ENCODE results near the gene LRRC51.

Gene LRRC51

DNA sequence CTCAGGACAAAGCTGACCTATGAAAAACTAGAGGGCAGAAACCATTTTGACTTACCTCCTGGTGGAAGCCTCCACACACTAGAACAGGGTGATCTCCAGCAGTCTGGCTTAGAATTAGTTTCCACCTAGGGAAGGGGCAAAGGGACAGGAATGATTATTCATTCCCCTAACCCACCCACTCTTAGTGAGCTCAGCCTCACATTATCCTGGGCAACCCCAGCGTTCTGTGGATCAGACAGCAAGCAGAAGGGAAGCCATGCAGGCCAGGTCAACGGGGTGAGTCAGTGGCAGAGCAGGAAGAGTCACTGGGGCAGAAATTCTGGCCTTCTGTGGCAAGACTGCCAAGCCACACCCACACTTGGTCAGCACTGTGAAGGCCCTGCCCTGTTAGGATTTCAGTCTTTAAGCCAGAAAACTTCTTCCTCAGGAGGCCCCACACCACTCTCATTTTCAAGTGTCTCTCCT lies 10.8 kb upstream of the LRRC51 start:
- DNase-seq (ENCODE audit: extremely low read depth in 1 of 2, low read depth in 1 of 2), result no peak

DNA sequence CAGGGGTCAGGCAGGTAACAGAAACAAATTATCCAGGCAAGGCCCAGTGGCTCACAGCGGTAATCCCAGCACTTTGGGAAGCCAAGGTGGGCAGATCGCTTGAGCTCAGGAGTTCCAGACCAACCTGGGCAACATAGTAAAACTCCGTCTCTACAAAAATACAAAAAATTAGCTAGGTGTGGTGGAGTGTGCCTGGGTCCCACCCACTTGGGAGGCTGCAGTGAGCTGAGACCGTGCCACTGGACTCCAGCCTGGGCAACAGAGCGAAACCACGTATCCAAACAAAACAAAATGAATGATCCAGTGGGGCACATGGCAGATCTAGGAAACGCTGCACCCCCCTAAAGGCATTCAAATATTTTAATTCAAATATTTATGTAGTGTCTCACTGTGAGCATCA lies 10.2 kb upstream of the LRRC51 start:
- no peak for DNase-seq (ENCODE audit: extremely low read depth in 1 of 2, low read depth in 1 of 2)

DNA sequence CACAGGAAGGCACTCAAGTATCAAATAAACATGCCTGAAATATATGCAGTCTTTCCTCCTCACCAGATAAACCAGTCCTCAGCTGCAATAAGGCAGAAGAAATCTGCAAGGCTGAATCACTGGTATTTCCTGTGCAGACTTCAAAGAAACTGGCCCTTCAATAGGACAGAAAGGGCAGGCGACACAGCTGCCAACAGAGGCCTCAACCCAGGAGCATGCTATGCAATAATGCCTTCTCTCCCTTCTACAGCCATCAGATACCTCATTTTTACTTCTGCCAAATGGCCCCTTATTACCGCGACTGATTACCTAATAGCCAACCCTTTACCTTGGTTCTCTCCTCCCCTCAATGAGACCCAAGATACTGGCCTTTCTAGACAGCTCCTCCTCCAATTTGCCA lies 8.3 kb upstream of the LRRC51 start:
- no peak for DNase-seq (ENCODE audit: extremely low read depth in 1 of 2, low read depth in 1 of 2)

DNA sequence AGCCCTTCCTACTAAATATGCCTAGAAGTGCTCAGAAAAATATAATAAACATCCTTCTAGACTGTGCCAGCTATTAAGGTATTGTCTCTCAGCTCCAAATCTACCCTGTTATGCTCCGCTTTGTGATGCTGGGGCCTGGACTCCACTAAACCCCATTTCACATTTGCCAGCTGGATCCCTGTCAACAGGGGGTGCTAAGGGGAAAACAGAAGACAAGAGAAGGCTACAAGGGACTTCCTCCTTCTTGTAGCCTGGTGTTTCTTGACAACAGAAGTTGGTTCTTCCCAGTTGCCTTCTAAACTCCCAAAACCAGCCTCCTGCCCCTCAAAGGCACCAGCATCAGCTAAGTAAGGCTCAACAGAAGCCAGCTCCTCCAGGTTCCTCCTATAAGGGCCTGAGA lies 5.5 kb upstream of the LRRC51 start:
- no peak for DNase-seq (ENCODE audit: extremely low read depth in 1 of 2, low read depth in 1 of 2)

DNA sequence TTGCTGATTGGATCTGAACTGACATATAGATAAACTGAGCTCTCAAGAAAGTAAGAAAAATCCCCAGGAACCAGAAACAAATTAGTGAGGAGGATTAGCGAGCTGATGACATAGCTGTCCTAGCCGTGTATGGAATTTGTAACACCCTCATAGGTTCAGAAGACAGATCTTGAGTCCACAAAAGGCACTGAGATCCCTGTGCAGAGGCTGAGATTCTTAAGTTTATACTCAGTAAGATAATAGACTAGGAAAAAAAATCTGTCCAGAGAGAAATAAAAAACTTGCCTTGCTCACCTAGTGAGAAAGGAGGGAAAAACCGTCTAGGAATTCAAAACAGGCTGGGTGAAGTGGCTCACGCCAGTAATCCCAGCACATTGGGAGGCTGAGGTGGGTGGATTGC lies 4.9 kb upstream of the LRRC51 start:
- no peak for DNase-seq (ENCODE audit: extremely low read depth in 1 of 2, low read depth in 1 of 2)

DNA sequence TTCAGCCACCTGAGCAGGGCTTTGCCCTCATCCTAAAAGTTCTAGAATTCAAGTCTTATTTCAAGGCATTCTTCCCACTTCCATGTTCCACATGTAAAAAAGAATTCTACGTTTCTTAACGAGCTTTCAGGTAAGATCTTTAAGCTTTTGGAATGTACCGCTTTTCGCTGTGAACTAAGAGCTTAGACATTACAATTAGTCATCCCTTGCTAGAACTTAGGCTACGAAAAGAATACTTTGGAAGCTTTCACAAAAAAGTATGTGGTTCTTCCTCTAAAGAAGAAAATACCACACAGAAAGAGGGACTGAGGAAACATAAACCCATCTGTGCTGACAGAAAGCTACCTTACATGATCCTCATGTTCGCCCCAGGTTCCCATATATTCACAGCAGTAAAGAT lies 2.2 kb upstream of the LRRC51 start:
- no peak for DNase-seq (ENCODE audit: extremely low read depth in 1 of 2, low read depth in 1 of 2)

DNA sequence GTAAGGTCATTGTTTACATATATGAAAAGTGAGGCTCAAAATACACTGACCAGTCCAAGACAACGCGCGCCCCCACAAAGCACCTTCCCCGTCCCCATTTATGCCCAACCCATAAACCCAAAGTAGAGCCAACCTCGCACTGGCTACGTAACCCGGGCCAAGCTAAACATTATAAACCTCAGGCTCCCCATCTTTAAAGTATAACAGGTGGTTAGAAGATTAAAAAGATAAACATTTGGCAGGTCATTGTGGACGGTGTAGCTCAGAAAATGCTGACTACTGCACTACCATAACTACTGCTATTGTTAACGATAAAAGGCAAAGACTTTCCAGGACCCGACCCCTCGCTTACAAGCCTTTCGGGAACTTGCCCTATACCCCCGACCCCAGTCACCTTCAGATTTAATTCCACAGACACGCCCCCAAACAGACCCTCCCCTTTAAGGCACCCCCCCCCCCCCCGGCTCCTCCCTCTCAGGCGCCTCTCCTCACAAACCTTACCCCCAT lies 778 bp upstream of the LRRC51 start:
- no peak for DNase-seq (ENCODE audit: extremely low read depth in 1 of 2, low read depth in 1 of 2)

DNA sequence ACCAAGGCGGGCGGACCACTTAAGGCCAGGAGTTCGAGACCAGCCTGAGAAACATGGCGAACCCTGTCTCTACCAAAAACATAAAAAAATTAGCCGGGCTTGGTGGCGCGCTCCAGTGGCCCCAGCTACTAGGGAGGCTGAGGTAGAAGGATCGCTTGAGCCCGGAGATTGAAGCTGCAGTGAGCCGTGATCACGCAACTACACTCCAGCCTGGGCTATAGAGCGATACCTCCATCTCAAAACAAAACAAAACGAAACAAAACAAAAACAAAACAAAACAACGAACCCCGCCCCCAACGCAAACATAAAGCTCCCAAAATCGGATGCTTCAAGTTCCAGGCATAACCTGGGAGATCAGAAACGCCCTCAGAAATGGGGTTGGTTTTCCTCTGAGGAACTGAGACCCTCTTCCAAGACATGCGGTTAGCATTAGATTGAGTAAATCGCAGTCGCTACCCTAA lies 564 bp downstream of the LRRC51 start:
- no peak for DNase-seq (ENCODE audit: extremely low read depth in 1 of 2, low read depth in 1 of 2)

DNA sequence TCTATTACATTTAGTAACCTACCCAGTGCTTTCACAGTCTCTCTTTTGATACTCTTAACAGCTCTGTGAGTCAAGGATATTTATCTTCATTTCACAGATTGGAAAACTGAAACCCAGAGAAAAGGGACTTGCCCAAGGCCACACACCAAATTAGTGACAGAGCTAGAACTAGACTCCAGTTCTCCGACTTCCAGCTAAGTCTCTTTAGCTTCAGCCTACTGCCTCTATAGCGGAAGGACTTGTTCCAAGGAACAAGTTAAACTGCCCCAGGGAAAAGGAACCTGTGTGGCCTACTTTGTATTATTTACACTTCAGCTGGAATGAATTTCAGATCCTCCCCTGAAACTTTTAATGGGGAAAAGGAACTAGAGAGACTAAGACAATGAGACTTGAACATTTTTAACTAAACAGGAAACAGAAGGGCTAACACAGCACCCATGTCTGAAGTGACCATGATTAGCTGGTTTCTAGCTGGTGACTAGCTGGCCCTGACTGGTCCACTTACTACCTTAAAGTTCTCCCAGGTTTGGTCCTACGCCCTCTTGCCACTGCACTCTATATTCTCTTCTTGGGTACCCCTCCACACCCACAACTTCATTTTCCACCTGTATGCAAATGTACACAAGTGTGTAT lies 1.3 kb downstream of the LRRC51 start:
- no peak for DNase-seq (ENCODE audit: extremely low read depth in 1 of 2, low read depth in 1 of 2)

DNA sequence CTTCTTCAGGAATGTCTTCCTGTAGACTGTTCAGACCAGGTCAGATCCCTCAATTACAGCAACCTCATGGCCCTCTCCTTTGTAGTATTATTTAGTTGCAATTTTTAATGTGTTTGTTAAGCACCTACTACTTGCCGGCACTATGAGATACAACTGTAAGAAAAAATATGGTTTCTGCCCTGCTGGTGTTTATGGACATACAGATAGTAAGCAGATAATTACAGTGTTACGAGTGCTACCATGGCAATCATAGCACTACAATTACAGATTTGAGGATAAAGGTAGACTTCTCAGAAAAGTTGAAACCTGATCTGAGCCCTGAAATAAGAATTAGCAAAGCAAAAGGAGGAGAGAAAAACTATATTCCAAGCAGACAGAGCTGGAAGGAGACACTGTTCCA lies 2.8 kb downstream of the LRRC51 start:
- DNase-seq (ENCODE audit: extremely low read depth in 1 of 2, low read depth in 1 of 2), result no peak

DNA sequence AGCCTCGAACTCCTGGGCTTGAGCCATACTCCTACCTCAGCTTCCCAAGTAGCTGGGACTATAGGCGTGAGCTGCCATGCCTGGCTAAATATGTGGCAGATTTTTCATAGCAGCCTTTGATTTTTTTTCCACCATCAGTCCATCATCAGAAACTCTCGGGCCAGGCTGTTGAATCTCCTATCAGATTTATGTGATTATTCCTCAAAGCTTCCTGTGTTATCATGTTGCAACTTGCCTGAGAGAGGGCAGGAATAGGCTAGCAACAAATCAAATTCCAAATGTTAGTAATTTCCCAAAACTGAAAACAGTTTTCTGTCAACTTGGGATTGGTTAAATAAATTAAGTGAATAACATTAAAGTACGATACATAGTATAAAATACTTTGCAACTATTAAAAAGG lies 3.4 kb downstream of the LRRC51 start:
- no peak for DNase-seq (ENCODE audit: extremely low read depth in 1 of 2, low read depth in 1 of 2)

DNA sequence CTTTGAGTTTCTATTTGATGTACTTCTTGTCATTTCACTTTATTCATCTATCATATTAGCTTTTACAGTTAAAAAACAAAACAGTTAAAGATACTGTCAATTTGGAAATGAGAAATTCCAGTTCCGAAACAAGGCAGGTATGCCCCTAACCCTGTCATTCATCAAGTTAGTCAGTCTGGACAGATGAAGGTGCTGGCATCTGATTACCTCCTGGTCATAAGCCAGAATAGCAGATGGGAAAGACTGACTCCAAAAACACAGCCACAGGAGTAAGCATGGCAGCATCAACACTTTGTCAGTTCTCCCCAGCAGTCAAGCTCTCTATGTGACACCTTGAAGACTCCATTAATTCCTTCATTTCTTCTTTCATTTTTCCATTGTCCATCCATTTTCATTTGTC lies 4.3 kb downstream of the LRRC51 start:
- DNase-seq (ENCODE audit: extremely low read depth in 1 of 2, low read depth in 1 of 2), result no peak

DNA sequence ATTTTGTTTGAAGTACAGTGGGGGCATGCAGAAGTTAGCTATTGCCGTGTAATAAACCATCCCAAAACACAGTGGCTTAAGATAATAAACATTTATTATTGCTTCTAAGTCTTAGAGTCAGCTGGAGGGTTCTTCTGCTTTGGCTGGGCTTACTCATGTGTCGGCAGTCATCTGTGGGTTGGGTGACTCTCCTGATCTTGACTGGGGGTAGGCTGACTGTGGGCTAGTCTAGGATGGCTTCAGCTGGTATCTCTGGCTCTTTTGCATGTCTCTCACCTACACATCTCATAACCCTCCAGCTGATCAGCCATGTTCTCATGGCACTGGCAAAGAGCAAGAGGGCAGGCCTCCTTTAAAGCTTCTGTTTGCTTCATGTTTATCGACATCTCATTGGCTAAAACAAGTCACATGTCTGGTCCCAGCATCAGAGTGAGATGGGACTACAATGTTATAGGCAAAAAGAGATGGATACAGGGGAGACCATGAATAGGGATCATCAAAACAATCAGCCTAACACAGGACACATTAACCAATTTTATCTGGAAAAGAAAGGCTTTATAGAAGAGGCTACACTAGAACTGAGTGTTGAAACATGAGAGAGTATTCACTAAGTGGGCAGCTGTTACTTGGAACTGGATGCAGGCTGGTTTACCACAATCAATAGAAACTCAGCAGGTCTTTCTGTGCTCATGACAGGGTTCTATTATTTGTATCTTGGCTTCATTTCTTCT lies 5.1 kb downstream of the LRRC51 start:
- DNase-seq (ENCODE audit: extremely low read depth in 1 of 2, low read depth in 1 of 2), result no peak

DNA sequence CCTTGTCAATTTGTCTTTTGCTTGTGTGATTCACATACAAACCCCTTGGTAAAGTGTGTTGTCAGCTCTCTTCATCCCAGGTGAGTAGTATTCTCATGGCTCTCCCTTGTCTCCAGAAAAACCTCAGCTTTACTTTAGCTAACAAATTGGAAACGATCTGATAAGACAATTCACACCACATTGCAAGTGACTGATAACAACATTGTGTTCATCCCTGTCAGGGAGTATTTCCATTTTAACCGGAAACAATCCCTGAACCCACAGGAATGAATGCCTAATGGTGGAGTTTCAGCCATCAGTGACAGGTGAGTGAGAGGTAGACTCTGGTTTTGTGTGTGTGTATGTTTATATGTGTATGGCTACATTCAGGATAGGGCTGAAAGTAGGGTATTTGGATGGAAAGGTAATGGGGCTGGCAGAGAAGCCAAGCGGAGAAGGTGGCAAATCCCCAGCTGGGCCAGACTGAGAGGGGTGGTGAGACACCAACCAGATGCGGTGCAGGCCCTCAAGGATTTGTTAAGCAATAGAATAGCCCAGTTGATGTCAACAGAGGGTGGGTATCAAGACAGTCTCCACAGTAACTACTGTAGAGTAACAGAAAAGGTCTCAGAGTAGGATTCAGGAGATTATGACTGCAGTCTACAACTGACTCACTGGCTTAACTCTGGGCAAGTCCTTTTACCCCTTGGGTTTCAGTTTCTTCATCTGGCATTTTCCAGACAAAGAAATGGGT lies 7.6 kb downstream of the LRRC51 start:
- DNase-seq (ENCODE audit: extremely low read depth in 1 of 2, low read depth in 1 of 2), result no peak

DNA sequence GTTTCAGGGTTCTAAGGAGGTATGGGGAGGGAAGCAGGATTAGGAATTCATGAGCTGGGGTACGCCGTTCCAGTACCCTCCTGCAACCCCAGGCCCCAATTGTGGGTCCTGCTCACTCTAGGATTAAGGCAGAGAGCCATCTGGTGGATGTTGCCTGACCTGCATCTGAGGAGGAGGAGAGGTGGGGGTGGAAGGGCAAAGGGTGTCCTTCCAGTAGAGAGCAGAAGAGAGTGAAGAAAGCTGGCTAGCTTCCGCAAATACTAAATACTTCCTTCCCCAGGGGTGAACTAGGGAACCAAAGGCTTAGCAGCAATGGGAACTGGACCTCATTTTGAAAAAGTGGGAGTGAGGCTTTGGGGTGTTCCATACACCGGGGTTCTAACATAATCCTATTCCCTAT lies 10.6 kb downstream of the LRRC51 start:
- DNase-seq (ENCODE audit: extremely low read depth in 1 of 2, low read depth in 1 of 2), result peak; percentile 42 to 47

DNA sequence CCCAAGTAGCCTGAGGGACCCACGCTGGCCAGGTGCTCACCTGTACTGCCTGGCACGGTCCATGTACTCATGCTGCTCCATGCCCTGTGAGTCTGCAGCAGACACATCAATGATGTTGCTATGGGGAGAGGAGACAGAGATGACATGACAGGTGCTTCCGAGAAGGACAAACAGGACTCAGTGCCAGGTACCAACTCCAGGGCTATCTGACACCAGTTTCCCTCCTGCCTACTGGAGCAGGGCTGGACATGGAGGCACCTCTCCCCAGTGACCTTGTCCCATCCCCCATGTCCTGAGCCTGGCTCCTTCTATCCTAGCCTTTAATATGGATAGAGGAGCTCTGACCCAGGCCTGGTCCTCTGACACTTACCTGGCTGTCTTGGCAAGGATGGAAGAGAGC lies 18.1 kb downstream of the LRRC51 start:
- DNase-seq (ENCODE audit: extremely low read depth in 1 of 2, low read depth in 1 of 2), result no peak

DNA sequence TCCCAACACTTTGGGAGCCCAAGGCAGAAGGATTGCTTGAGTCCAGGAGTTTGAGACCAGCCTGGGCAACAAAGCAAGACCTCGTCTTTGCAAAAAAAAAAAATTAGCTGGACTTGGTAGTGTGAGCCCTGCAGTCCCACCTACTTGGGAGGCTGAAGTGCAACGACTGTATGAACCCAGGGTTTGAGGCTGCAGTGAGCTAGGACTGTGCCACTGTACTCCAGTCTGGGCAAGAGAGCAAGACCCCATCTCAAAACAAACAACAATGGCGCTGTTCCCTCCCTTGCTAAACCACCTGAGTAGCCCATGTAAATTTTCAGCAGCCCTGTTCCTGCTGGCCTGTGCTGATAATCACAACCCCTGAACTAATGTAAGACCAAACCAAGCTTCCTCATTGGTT lies 19.4 kb downstream of the LRRC51 start:
- DNase-seq (ENCODE audit: extremely low read depth in 1 of 2, low read depth in 1 of 2), result no peak

DNA sequence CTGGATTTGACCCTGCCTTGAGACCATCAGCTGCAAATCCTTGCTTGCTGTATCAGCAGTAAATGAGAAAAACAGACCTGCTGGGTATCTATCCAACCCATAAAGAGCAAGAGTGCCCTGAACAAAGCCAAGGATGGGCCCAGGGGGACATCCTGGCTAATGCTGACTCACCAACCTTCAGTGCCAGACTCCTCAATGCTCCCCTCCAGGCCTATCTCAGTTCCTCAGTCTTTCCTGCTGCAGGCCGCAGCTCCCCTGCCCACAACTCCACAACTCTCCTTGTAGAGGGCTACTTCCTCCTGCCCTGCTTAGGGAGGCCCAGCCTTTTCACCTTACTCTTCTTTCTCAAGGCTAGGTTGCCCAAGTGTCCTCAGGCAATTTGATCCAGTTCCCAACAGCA lies 19.8 kb downstream of the LRRC51 start:
- DNase-seq (ENCODE audit: extremely low read depth in 1 of 2, low read depth in 1 of 2), result no peak

DNA sequence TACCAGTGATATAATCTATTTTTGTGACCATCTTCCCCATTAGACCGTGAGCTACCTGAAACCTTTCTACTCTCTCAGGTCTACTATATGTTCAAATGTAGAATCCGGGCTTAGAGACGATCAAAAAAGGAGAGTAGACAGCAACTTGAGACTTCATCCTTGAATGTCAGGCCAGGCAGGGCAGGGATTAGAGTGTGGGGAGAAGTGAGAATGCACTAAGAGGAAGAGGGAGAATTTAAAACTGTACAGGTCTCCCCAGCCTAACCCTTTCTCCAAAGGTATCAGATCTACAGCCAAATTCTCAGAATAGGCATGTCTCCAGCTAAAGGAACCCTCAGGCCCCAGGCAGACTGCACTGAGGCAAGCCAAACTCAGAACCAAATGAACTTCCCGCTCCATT lies 21.5 kb downstream of the LRRC51 start:
- DNase-seq (ENCODE audit: extremely low read depth in 1 of 2, low read depth in 1 of 2), result no peak

DNA sequence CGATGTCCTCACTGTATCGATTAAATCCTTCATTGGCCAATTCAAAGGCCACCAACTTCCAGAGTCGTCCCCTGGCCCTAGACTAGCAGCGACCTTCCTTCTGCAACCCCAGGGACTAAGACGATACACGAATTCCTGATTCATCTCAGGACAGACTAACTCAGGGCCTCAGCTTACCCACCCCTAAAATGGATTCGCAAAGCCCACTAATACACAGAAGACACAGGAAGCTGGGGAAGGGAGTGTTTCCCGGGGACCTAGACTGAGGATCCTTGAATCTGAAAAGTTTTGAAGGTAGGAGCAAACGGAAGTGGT lies 21.9 kb downstream of the LRRC51 start:
- DNase-seq (ENCODE audit: extremely low read depth in 1 of 2, low read depth in 1 of 2), result no peak

DNA sequence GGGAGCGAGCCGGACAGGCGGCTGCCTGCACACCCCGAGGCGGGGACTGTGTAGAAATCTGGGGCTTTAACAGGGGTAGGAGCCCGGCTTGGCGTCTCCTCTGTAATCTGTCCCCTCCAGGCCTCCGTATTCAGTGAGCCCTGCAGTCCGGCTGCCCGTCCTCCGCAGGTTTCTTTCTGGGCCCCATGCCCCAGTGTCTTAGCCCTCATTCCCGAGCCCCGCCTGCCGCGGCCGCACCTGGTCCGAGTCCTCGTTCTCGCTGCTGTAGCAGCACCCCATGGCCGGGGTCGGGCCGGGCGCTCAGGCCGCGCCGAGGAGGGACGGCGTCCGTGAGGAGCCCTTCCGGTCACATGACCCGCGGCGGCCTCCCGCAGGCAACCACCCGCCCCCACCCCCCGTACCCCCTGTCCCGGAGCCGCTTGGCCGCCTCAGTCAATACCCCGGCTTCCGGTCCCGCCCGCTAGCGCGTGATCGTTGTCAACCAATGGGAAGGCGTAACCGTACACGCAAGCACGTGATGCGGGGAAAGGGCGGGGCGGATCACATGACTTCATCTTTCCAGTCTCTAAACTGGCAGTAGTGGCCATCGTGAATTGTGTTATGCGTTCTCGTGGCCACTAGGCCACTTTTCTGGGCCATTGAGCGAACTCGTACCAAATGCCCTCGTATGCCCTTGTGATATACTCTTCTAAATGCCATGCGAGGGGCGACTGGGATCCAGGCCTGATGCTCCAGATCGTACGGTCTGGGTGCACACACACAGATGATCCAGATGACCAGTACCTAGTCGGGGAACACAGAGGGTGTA lies 22.5 kb downstream of the LRRC51 start, which contains the start of gene LAMTOR1:
LAMTOR1 (minus strand) TSS at position 352 of the 808 bp plus-strand sequence; CDS start at position 279, 73 bp downstream.
- peak; percentile 94 to 96 for DNase-seq (ENCODE audit: extremely low read depth in 1 of 2, low read depth in 1 of 2)
